GM10847 (cell line): Measurements from ENCODE around the gene KCNE3.

Experiments
- POLR2A ChIP-seq: IDR thresholded peaks from 2 replicates; pipeline ENCODE4 v1.6.1; 2011; ENCODE audit not compliant: insufficient read length; ENCODE audit errors: extremely low read depth

The KCNE3 gene

DNA sequence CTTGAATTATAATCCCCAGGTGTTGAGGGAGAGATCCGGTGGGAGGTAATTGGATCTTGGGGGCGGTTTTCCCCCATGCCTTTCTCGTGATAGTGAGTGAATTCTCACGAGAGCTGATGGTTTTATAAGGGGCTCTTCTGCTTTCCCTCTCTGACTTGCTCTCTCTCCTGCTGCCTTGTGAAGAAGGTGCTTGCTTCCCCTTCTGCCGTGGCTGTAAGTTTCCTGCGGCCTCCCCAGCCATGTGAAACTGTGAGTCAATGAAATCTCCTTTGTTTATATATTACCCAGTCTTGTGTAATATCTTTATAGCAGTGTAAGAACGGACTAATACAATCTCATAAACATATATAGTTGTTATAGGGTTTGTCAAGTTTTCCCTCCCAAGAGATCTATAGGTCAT is 32.8 kb downstream of the KCNE3 start:
- TF ChIP-seq POLR2A: no peak

- no peak for TF ChIP-seq POLR2A
Measured at GRCh38 chr11:74429205-74429604, 38.1 kb downstream of the KCNE3 start.

GRCh38 chr11:74427384-74427886 is 39.9 kb downstream of the KCNE3 start:
- TF ChIP-seq POLR2A: no peak

DNA sequence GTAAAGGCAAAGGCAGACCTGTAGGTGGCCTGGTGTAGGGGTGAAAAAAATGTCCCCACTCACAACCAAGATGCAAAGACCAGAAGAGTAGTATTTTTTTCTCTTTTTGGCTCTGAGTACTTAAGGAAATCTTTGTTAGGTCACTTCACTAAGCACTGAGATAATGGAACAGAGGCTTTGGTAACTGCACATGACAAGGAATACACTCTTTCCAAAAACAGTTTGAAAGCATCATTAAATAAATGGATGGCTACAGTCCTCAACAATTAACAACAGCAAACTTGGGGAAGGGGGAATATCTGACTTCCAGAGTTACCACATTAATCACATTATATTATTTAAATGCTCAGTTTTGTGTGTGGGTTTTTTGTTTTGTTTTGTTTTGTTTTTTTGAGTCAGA is 42.2 kb downstream of the KCNE3 start:
- TF ChIP-seq POLR2A: no peak

- no peak for TF ChIP-seq POLR2A
Measured at GRCh38 chr11:74418509-74418895, 48.8 kb downstream of the KCNE3 start.

DNA sequence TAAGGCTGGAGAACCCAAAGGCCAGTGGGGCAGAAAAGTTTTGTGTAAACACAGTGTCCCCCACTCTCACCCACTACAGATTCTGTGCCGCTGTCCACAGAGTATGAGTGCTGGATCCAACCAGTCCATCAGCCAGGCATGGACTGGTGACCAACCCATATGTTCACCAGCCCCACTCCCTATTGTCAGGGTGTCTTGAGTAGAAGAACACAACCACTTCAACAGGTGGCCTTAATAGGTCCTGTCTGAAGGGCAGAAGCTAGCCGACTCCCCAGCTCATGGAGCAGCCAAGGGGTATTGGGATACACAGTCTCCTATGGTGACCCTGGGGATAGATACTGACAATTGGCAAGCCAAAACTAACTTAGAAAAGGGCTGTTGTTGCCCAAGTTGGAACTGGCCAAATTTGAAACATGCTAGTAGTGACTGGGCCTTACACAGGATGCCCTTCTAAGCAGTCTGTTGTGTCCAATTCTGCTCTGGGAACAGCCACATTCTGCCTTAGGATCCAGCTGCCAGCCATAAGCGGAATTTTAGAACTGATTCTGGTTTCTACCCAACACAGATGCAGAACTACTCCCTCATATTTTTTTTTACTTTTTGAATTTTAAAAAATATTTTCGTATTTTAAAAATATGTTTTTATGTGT is 49.4 kb downstream of the KCNE3 start:
- no peak for TF ChIP-seq POLR2A

DNA sequence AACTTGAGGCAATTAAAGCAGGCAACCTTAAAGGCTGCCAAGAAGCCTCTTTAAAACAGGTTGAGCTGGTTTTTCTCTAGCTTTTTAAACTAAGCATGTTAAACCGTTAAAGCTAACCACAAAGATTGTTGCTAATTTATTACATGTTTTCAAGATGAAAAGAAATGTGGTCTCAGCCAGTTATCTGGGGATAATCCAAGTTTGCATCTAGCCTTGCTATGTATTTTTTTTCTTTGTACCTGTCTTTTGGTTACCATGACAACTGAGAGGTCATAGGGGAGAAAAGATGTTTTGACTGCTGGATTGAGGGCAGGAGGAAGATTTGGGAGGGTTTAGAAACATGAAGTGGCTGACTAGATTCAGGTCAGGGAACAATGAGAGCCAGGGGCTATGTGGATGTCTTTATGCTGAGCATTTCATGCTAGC is 50.0 kb downstream of the KCNE3 start:
- TF ChIP-seq POLR2A: no peak

- no peak for TF ChIP-seq POLR2A
Measured at GRCh38 chr11:74412733-74413359, 54.5 kb downstream of the KCNE3 start.

DNA sequence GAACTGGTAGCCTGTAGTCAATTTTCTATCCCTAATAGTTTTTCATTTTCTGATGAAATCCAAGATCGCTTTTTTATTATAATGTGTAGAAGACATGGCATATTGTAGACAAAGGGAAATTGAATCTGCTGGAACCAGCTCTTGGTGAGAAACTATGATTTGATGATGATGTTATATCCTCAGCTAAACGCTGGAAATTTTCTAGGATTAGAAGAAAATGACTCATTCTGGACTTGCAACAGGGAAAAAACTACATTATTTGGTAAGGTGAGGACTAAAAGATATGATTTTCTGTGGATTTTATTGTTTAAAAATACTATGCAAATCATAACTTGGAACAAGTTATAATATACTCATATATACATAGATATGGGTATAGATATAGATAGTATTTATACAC is 55.0 kb downstream of the KCNE3 start:
- no peak for TF ChIP-seq POLR2A

- TF ChIP-seq POLR2A: no peak
Measured at GRCh38 chr11:74409633-74410032, 57.7 kb downstream of the KCNE3 start.
